Activated naive CD4-positive, alpha-beta T cell treated with Interleukin-2 at 50 U/mL for 16 hours (primary cell): ENCODE measurements around the gene GRXCR1.

Source experiments
- DNase-seq: peaks from one replicate; pipeline ENCODE4 v3.0.0-alpha.2; 2020

Gene GRXCR1

DNA sequence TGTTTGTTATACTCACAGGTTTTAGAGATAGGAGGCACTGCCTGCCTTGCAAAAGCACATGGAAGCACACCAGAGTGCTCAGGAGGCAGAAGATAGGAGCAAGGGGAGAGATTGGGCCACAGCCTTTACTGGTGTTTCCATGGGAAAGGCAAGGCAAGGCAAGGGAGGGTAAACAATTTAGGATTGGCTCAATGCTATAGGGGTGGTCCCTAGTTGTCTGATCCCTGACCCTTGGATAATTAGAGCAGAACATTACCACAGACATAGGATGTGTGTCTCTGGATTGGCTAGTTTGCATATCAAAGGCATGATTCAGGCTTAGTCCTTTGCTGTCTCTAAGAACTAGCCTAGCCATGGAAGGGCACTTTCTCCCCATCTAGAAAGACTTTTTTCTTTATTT lies 36.1 kb downstream of the GRXCR1 start:
- no peak for DNase-seq

- DNase-seq = no peak
Measured at GRCh38 chr4:42942216-42942615, 49.7 kb downstream of the GRXCR1 start.

- DNase-seq = no peak
Measured at GRCh38 chr4:42945874-42946273, 53.4 kb downstream of the GRXCR1 start.

DNA sequence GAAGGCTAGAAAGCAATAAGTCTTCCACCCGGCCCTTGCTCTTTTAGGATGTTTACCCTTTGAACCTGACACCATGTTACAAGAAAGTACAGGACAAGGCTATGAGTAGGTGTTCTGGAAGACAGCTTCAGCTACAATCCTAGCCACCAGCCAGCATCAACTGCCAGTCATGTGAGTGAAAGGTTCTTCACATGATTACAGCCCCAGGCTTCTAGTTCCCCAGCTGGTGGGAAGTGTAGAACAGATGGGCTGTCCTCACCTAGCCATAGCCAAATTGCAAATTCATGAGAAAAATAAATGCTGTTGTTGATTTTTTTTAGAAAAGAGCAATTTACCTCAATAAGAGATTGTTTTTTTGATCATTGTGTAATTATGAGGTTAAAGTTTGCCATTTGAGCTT lies 60.8 kb downstream of the GRXCR1 start:
- no peak for DNase-seq

- DNase-seq = no peak
Measured at GRCh38 chr4:42954963-42955669, 62.6 kb downstream of the GRXCR1 start.

GRCh38 chr4:42955746-42956505 lies 63.4 kb downstream of the GRXCR1 start:
- DNase-seq = no peak

GRCh38 chr4:42965326-42965725 lies 72.8 kb downstream of the GRXCR1 start:
- no peak for DNase-seq

DNA sequence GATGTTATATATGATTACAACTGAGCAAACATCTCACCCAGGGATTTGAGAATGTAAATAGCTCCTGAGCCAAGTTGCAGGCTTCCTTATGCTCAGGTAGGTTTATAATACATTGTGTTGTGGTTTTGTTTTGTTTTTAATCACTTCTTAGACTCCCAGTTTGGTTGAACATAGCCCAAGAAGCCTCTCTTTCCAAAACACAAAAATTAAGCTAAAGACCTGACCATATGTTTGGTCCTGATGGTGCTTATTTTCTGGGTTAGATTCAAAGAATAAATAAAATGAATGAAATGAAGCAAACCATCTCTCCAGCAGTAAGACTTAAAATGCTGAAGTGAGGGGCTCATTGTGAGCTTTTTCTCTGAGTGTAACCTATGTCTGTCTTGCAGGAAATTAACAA lies 93.5 kb downstream of the GRXCR1 start:
- no peak for DNase-seq

DNA sequence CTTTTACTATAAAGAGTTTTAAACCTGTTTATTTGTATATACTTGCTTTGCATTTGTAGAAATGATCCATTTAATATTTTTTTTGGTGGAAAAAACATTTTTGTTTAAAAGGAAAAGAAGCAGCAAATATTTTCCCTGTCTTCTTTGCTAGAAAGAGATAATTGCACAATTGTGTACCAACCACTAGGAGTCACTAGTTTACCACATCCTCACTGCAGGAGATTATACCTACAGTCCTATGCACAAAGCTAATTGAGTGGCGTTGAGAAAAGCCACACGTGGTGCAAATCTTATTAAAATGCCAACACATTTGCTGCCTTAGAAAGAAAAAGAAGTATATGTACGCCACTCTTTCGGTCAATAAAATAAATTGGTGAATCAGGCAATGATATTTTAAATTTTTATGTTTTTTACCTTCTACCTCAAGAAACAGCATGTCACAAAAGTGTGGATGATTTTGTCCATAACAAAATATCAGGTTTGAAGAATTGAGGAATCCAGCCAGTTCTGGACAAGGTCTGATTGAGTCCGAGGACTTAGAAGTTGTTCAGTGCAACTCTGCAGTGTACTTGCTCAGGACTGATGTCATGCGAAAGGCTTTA lies 102.9 kb downstream of the GRXCR1 start:
- DNase-seq = no peak

- no peak for DNase-seq
Measured at GRCh38 chr4:43008793-43009192, 116.3 kb downstream of the GRXCR1 start.

DNA sequence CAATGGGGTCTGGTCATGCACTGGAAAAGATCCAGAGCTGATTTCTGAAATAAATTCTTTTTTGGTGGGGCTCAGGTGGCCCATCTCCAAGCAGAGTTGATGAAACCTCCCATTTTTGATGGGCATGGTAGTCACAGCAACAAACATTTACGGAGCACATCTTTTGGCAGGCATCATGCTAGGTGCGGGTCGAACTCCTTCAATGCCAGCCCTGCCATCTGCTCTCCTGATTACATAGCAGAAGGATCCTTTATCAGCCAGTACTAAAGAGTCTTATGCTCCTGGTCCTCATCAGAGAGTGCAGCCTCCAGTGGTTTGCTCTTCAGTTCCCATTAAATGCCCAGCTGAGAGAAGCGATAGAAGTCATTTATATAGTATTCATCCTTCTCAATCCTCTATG lies 121.7 kb downstream of the GRXCR1 start:
- DNase-seq = no peak

DNA sequence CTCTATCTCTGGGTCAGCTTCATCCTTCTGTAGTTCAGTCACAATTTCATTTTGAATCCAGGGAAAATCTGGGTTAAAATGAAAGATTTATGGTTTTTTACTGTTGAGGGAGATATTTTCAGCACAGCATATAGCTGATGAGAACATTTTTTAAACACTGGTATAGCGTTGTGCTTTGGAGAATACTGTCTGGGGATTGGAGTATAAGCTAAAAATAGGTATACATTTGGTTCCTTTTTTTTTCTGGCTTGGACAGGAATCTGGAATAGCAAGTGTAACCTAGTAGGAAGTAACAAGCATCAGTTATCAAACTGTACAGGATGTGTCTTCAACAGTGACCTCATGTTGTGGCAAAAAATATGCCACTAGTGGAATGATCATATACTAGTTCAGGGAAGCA lies 149.1 kb downstream of the GRXCR1 start:
- DNase-seq = no peak

- no peak for DNase-seq
Measured at GRCh38 chr4:43047058-43047457, 154.5 kb downstream of the GRXCR1 start.

DNA sequence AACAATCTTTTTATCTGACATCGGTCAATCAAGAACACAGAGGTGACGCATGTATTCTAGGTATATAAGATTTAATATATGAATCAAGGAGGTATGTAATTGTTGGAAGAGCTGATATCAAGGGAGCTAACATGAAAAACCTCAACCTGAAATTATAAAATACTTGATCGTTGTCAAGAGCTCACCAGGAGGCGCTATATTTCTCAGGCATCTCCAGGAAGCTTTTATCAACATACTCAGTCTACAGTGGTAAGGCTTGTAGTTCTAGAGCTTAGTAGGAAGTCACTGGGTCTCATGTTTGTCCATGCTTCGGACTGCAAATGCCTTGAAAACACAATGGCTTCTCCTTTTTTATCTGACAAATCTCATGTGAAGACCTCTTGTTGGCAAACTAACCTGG lies 156.1 kb downstream of the GRXCR1 start:
- no peak for DNase-seq

GRCh38 chr4:43049326-43049725 lies 156.8 kb downstream of the GRXCR1 start:
- DNase-seq = no peak

GRCh38 chr4:43066415-43066814 lies 173.9 kb downstream of the GRXCR1 start:
- DNase-seq = no peak

- DNase-seq = no peak
Measured at GRCh38 chr4:43071069-43071468, 178.6 kb downstream of the GRXCR1 start.
